A549 (cell line): ENCODE data around the gene NRGN. TPM values are rescaled to one million over a fixed set of nuclear protein-coding genes. Genes with fewer than 3 reads are reported as not detected.
"Not testable (repeated sequence)": the region's sequence is repeated elsewhere in the genome, so short reads cannot be mapped to it uniquely, and the experiment has no call there.

Source experiments
- ATAC-seq, 2 experiments: fragments of 200-7000 bp in 1 of 2; fragments of >200 bp in 1 of 2; cut with Nextera tagmentation in 1 of 2; cut with Tn5 transposase in 1 of 2; 3 replicates each; pipeline versions ENCODE4 v1.8.0 to v1.9.1; 2018 to 2020; ENCODE audit warnings: mild to moderate bottlenecking in 1 of 2, moderate library complexity in 1 of 2
- CTCF ChIA-PET: fragments of 300-600 bp; sonication (Branson Sonifier 250); formaldehyde crosslinking; extraction: SDS; loops from one replicate; lab custom pipeline; 2021; ENCODE audit warnings: antibody characterized with exemption, inconsistent platforms; lab: Yijun Ruan, JAX
- POLR2A ChIA-PET: fragments of 350-600 bp; formaldehyde crosslinking; extraction: SDS; loops from one replicate; lab custom pipeline; 2021; ENCODE audit warnings: antibody characterized with exemption, inconsistent platforms; lab: Yijun Ruan, JAX
- DNase-seq, 2 experiments: peaks; one replicate each; pipeline versions ENCODE4 v3.0.0 to v3.0.0-alpha.2; 2011 to 2016; ENCODE audit warnings: low read depth in 1 of 2, low spot score in 1 of 2
- FAIRE-seq: peaks from 2 replicates; lab custom pipeline; 2011; peaks lifted over from hg19 to GRCh38; lab: Jason Lieb, UNC
- H3K27ac ChIP-seq, 2 experiments: fragments of >200 bp; sonication (Bioruptor Twin); formaldehyde crosslinking; 3 replicates each; pipeline ENCODE4 v1.5.1; 2016 to 2017
- H3K4me1 ChIP-seq: fragments of >200 bp; sonication (Bioruptor Twin); formaldehyde crosslinking; 3 replicates; pipeline ENCODE4 v1.6.1; 2016
- H3K4me2 ChIP-seq: fragments of >200 bp; sonication (Bioruptor Twin); formaldehyde crosslinking; 3 replicates; pipeline ENCODE4 v1.6.1; 2016
- H3K4me3 ChIP-seq: fragments of >200 bp; sonication (Bioruptor Twin); formaldehyde crosslinking; 3 replicates; pipeline ENCODE4 v1.5.1; 2016
- H3K9me3 ChIP-seq: fragments of >200 bp; sonication (Bioruptor Twin); formaldehyde crosslinking; 3 replicates; pipeline ENCODE4 v1.6.1; 2016
- BCL3 ChIP-seq: fragments of >200 bp; sonication (Bioruptor Twin); formaldehyde crosslinking; IDR thresholded peaks from 3 replicates; pipeline ENCODE4 v1.6.1; 2016
- BHLHE40 ChIP-seq: IDR thresholded peaks from 2 replicates; pipeline ENCODE4 v1.6.1; 2012; ENCODE audit warnings: low read depth, low read length, inconsistent platforms
- CEBPB ChIP-seq, 2 experiments: fragments of >200 bp in 1 of 2; sonication (Bioruptor Twin) in 1 of 2; formaldehyde crosslinking in 1 of 2; IDR thresholded peaks; 2 replicates each; pipeline ENCODE4 v1.6.1; 2012 to 2016
- E2F6 ChIP-seq: IDR thresholded peaks from 2 replicates; pipeline ENCODE4 v1.6.1; 2012; ENCODE audit warnings: low read depth, borderline replicate concordance
- FOSL2 ChIP-seq, 2 experiments: fragments of 450-650 bp in 1 of 2; fragments of >200 bp in 1 of 2; sonication (Bioruptor Twin) in 1 of 2; formaldehyde crosslinking; IDR thresholded peaks; 2 replicates each; pipeline versions ENCODE4 v1.5.0 to v1.6.1; 2016 to 2020; ENCODE audit warnings: mild to moderate bottlenecking in 1 of 2, moderate library complexity in 1 of 2
- GATA3 ChIP-seq: IDR thresholded peaks from 2 replicates; pipeline ENCODE4 v1.6.1; 2012; ENCODE audit warnings: borderline replicate concordance
- HES2 ChIP-seq: fragments of >200 bp; sonication (Bioruptor Twin); formaldehyde crosslinking; IDR thresholded peaks from 2 replicates; pipeline ENCODE4 v1.6.1; 2016
- HMGXB4 ChIP-seq: fragments of 250-450 bp; sonication (Bioruptor Pico); IDR thresholded peaks from 2 replicates; pipeline ENCODE4 v1.5.0; 2021; ENCODE audit warnings: mild to moderate bottlenecking, moderate library complexity, borderline replicate concordance
- HOXA7 ChIP-seq: fragments of 250-450 bp; sonication (Bioruptor Pico); IDR thresholded peaks from 2 replicates; pipeline ENCODE4 v1.5.0; 2020; ENCODE audit warnings: mild to moderate bottlenecking, moderate library complexity
- JUNB ChIP-seq: fragments of >200 bp; sonication (Bioruptor Twin); formaldehyde crosslinking; IDR thresholded peaks from 2 replicates; pipeline ENCODE4 v1.6.1; 2016
- MAFK ChIP-seq: fragments of 450-650 bp; IDR thresholded peaks from 2 replicates; pipeline ENCODE4 v1.6.1; 2014; ENCODE audit not compliant: partially characterized antibody
- MAZ ChIP-seq: fragments of 150-350 bp; IDR thresholded peaks from 2 replicates; pipeline ENCODE4 v1.6.1; 2014; ENCODE audit warnings: antibody characterized with exemption, low read depth, low read length, borderline replicate concordance
- NFE2L2 ChIP-seq: fragments of 150-350 bp; conservative IDR thresholded peaks from 2 replicates; pipeline ENCODE4 v1.6.1; 2014; ENCODE audit warnings: low read length
- ZFP36 ChIP-seq: fragments of 450-650 bp; IDR thresholded peaks from 2 replicates; pipeline ENCODE4 v1.6.1; 2014; ENCODE audit warnings: borderline replicate concordance; ENCODE audit not compliant: partially characterized antibody
- WGBS: methylation state at CpG from one replicate; pipeline ENCODE4 v1.1.6; 2017; ENCODE audit errors: missing lambda C conversion rate; 5-methylcytosine and 5-hydroxymethylcytosine counted together
- polyA plus RNA-seq, 4 experiments: library from polyadenylated mRNA; depleted of rRNA in 3 of 4; stranded (reverse); fragments of >200 nt; fragmentation: RNase III in 1 of 4; extraction: RNeasy Plus Mini Kit Qiagen cat#74134 plus additional on column Dnase treatment in 1 of 4; gene quantifications; 2 replicates in 3 of 4; 3 replicates in 1 of 4; pipeline ENCODE4 v1.2.3, GENCODE V29; 2011 to 2017

Gene NRGN
- polyA plus RNA-seq, 2 of the 4 experiments (the other 2 are of a cell fraction), result 1.2 to 3.5 TPM

- peaks cover 83% of the 10 kb centered on the region for H3K4me1 ChIP-seq
- FAIRE-seq (no peak), ATAC-seq (peak in 1 of 2 experiments; percentile 24; a peak in 1 of 6 replicates), DNase-seq (peak in 1 of 2 experiments; percentile 26)
- no peaks in the 10 kb centered on the region for H3K9me3 ChIP-seq
- TF ChIP-seq E2F6, result no peak
- peak; percentile 59; the same call in 1 of the 2 replicates for TF ChIP-seq GATA3
- no peak for TF ChIP-seq MAFK
- peak; percentile 59 for TF ChIP-seq JUNB
- TF ChIP-seq FOSL2 (IDR thresholded peaks at IDR 0.05), result peak; percentile 44; the same call in 1 of the 2 replicates
- peak; percentile 36; the same call in 1 of the 2 replicates for TF ChIP-seq FOSL2 (CRISPR knock-in tag; IDR thresholded peaks at IDR 0.05)
- no peak for TF ChIP-seq NFE2L2
- TF ChIP-seq HOXA7 (CRISPR knock-in tag), result no peak
- peak in 1 of 2 experiments; percentile 37; a peak in 1 of 4 replicates for TF ChIP-seq CEBPB (IDR thresholded peaks at IDR 0.05)
- no peak for TF ChIP-seq MAZ
- H3K4me2 ChIP-seq, result peak overlapping the region; percentile 53
- ChIA-PET CTCF (interaction anchor here (0.6 to 6.1 kb wide), 4 partner anchors 12 to 264 kb away, joined by 3 to 42 read pairs (median 4); partner anchors contain the start of gene MSANTD2), POLR2A (interaction anchor here (0.6 kb wide), 1 partner anchor 359 kb away, joined by 3 read pairs; no protein-coding TSS in a partner anchor)
- 40% methylated on average over 2 of the region's 2 CpGs for WGBS
- peak overlapping the region; percentile 17 to 75; a peak in 3 of 6 replicates for H3K27ac ChIP-seq
- H3K4me3 ChIP-seq, result no peak overlapping the region
These were observed 26.4 kb downstream of the NRGN start for GRCh38 chr11:124766156-124766555.

GRCh38 chr11:124768914-124769313 lies 29.2 kb downstream of the NRGN start:
- ATAC-seq (no peak), DNase-seq (no peak), FAIRE-seq (no peak)
- POLR2A ChIA-PET, result no interaction called here
- Histone ChIP-seq H3K4me1 (peaks cover 79% of the 10 kb centered on the region), H3K9me3 (no peaks in the 10 kb centered on the region), H3K4me2 (peak overlapping the region; percentile 64), H3K27ac (peak overlapping the region; percentile 75 to 83), H3K4me3 (no peak overlapping the region)
- CTCF ChIA-PET, result interaction anchor here (0.8 to 3.4 kb wide), 5 partner anchors 8 to 100 kb away, joined by 3 to 22 read pairs (median 4); no protein-coding TSS in a partner anchor
- WGBS, result 73% methylated on average over 8 of the region's 8 CpGs
- no peak for TF ChIP-seq HMGXB4 (CRISPR knock-in tag)

- FAIRE-seq, result no peak
- peak in 1 of 2 experiments; percentile 62 for DNase-seq
- peaks cover 68% of the 10 kb centered on the region for H3K4me1 ChIP-seq
- POLR2A ChIA-PET, result no interaction called here
- peak; percentile 43; the same call in 1 of the 2 replicates for TF ChIP-seq FOSL2 (IDR thresholded peaks at IDR 0.05)
- peak; percentile 49 for TF ChIP-seq FOSL2 (CRISPR knock-in tag; IDR thresholded peaks at IDR 0.05)
- TF ChIP-seq CEBPB (IDR thresholded peaks at IDR 0.05), result no peak
- TF ChIP-seq GATA3, result peak; percentile 44; the same call in 1 of the 2 replicates
- no peak for TF ChIP-seq HES2
- peak; percentile 65 for TF ChIP-seq JUNB
- TF ChIP-seq BCL3, result no peak
- no peak for TF ChIP-seq BHLHE40
- TF ChIP-seq ZFP36, result no peak
- TF ChIP-seq, all 56 proteins: peak for 3
- H3K4me3 ChIP-seq, result no peak overlapping the region
- no peaks in the 10 kb centered on the region for H3K9me3 ChIP-seq
- peak overlapping the region; percentile 75 to 85 for H3K27ac ChIP-seq
- peak overlapping the region; percentile 64 for H3K4me2 ChIP-seq
- peak; percentile 50 to 85; a peak in 4 of 6 replicates for ATAC-seq
- WGBS, result 74% methylated on average over 8 of the region's 8 CpGs
- CTCF ChIA-PET, result interaction anchor here (0.8 to 3.4 kb wide), 4 partner anchors 11 to 24 kb away, joined by 3 to 22 read pairs (median 4); no protein-coding TSS in a partner anchor
These were observed 30.3 kb downstream of the NRGN start for GRCh38 chr11:124769806-124770774.

- peak overlapping the region; percentile 75 to 85 for H3K27ac ChIP-seq
- peaks cover 59% of the 10 kb centered on the region for H3K4me1 ChIP-seq
- ATAC-seq, H3K4me3 ChIP-seq, POLR2A ChIA-PET, DNase-seq, H3K9me3 ChIP-seq, FAIRE-seq: not testable (repeated sequence)
- 70% methylated on average over 6 of the region's 6 CpGs for WGBS
- CTCF ChIA-PET, result interaction anchor here (1.0 kb wide), 1 partner anchor 16 kb away, joined by 3 read pairs; no protein-coding TSS in a partner anchor
- peak overlapping the region; percentile 64; the same call in 2 of the 3 replicates for H3K4me2 ChIP-seq
These were observed 31.2 kb downstream of the NRGN start for GRCh38 chr11:124770959-124771358.
